Smooth muscle cell (in vitro differentiated cells): ENCODE results near the gene PNPLA5. TPM values are rescaled to one million over a fixed set of nuclear protein-coding genes. Genes with fewer than 3 reads are reported as not detected.

Experiments used
- DNase-seq: peaks from one replicate; lab custom pipeline; 2025; ENCODE audit not compliant: unreplicated experiment; lab: John Stamatoyannopoulos, UW
- H2AFZ ChIP-seq: fragments of 200-600 bp; sonication (generic); 2 replicates; pipeline ENCODE4 v1.6.0; 2016; ENCODE audit warnings: antibody characterized with exemption, low read depth, mild to moderate bottlenecking
- H3F3A ChIP-seq: fragments of 200-600 bp; sonication (generic); 2 replicates; pipeline ENCODE4 v1.6.0; 2017; ENCODE audit warnings: antibody characterized with exemption, low read depth
- H3K27ac ChIP-seq: fragments of 200-600 bp; sonication (generic); 2 replicates; pipeline ENCODE4 v1.5.1; 2016; ENCODE audit warnings: low read depth, mild to moderate bottlenecking
- H3K27me3 ChIP-seq: fragments of 200-600 bp; sonication (generic); 2 replicates; pipeline ENCODE4 v1.6.1; 2016; ENCODE audit warnings: low read depth, mild to moderate bottlenecking
- H3K36me3 ChIP-seq: fragments of 200-600 bp; sonication (generic); 2 replicates; pipeline ENCODE4 v1.5.1; 2016; ENCODE audit warnings: low read depth
- H3K4me1 ChIP-seq: fragments of 200-600 bp; sonication (generic); 2 replicates; pipeline ENCODE4 v1.5.1; 2016; ENCODE audit warnings: low read depth
- H3K4me2 ChIP-seq: fragments of 200-600 bp; sonication (generic); 2 replicates; pipeline ENCODE4 v1.6.0; 2016; ENCODE audit warnings: mild to moderate bottlenecking
- H3K4me3 ChIP-seq: fragments of 200-600 bp; sonication (generic); 2 replicates; pipeline ENCODE4 v1.5.1; 2016; ENCODE audit warnings: mild to moderate bottlenecking
- H3K79me2 ChIP-seq: fragments of 200-600 bp; sonication (generic); 2 replicates; pipeline ENCODE4 v1.6.0; 2016; ENCODE audit warnings: low read depth, mild to moderate bottlenecking
- H3K9ac ChIP-seq: fragments of 200-600 bp; sonication (generic); 2 replicates; pipeline ENCODE4 v1.6.0; 2016; ENCODE audit warnings: low read depth
- H3K9me3 ChIP-seq: fragments of 200-600 bp; sonication (generic); replicated peaks from 2 replicates; pipeline ENCODE4 v1.5.1; 2016; ENCODE audit warnings: low read depth
- H4K20me1 ChIP-seq: fragments of 200-600 bp; sonication (generic); 2 replicates; pipeline ENCODE4 v1.6.0; 2016; ENCODE audit warnings: low read depth
- WGBS: methylation state at CpG from one replicate; pipeline ENCODE4 v1.1.7; 2016; ENCODE audit warnings: low lambda C conversion rate; 5-methylcytosine and 5-hydroxymethylcytosine counted together
- polyA plus RNA-seq: library from polyadenylated mRNA; unstranded; fragments of >200 nt; fragmentation: Nextera tagmentation; extraction: Ambion mirVana; gene quantifications from 2 replicates; pipeline ENCODE4 v1.2.1, GENCODE V29; 2016
- total RNA-seq: library from RNA; depleted of rRNA; stranded (reverse); fragments of >200 nt; gene quantifications from 2 replicates; pipeline ENCODE4 v1.2.3, GENCODE V29; 2014
- TF ChIP-seq, protein P1 (sequence below): fragments of 200-600 bp; sonication (generic); IDR thresholded peaks from 2 replicates; pipeline ENCODE4 v1.5.1; 2017; ENCODE audit warnings: borderline replicate concordance, mild to moderate bottlenecking, antibody characterized with exemption; ENCODE audit not compliant: insufficient read depth, poor library complexity, severe bottlenecking

PNPLA5 gene
- total and polyA plus RNA-seq, 2 experiments from 2014 or later, result not detected

DNA sequence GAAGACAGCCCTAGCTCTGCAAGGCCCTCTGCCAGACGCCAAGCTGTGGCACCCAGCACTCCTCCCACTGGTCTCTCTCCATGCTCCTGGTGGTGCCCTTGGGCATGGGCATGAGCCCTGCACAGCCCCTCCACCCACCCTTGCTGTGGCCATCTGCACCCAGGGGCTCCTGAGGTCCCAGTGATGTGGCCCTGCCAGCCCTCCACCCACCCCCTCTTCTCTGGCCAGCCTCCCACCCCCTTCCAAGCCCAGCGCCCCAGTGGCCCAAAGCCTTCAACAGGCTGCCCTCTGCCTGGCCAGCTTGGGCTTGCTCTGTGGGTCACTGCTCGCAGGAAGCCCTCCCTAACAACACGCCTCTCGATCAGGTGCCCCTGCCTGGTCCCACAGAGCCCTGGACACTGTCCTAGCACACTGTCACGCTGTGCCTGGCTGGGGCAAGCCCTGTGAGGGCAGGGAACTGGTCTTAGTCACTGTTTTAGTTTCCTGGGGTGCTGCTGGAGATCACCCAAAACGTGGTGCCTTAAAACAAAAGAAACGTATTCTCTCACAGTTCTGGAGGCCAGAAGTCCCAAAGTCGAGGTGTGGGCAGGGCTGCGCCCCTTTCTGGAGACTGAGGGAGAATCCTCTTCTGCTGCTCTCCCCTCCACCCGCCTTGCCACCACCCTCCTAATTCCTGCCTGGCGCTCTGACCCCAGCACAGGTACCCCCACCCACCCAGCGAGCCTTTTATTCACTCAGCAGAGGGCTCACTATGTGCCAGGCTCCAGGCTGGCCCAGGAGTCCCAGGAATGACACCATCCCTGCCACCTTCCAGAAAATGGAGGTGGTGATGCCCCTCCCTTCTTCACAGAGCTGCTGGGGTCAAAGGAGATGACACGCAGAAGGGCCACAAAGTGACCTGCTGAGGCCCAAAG lies 44.2 kb downstream of the PNPLA5 start:
- TF ChIP-seq, protein P1, sequence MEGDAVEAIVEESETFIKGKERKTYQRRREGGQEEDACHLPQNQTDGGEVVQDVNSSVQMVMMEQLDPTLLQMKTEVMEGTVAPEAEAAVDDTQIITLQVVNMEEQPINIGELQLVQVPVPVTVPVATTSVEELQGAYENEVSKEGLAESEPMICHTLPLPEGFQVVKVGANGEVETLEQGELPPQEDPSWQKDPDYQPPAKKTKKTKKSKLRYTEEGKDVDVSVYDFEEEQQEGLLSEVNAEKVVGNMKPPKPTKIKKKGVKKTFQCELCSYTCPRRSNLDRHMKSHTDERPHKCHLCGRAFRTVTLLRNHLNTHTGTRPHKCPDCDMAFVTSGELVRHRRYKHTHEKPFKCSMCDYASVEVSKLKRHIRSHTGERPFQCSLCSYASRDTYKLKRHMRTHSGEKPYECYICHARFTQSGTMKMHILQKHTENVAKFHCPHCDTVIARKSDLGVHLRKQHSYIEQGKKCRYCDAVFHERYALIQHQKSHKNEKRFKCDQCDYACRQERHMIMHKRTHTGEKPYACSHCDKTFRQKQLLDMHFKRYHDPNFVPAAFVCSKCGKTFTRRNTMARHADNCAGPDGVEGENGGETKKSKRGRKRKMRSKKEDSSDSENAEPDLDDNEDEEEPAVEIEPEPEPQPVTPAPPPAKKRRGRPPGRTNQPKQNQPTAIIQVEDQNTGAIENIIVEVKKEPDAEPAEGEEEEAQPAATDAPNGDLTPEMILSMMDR, result no peak

DNA sequence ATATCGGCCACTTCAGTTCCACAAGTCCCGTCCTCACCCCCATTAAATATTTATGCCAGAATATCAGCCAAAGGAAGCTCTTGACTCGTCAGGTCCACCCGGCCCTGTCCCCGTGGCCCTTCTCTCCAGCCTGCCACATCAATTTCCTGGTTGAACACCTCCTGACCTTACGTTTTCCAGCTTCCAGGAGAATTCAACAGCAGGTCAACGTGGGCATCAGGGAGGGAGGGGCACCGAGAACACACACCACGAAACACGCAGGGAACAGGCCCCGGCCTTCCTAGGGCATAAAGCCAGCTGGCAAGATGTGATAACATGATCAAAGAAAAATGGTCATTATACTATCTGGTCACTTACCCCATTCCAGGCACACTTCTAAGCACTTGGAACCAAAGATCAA lies 44.8 kb downstream of the PNPLA5 start:
- no peak overlapping the region for H3K27ac ChIP-seq
- peaks cover 70% of the 10 kb centered on the region for H4K20me1 ChIP-seq
- H3K4me1 ChIP-seq, result no peaks in the 10 kb centered on the region
- TF ChIP-seq, protein P1, result no peak
- H3K27me3 ChIP-seq, result no peaks in the 10 kb centered on the region
- H3K4me2 ChIP-seq, result no peak overlapping the region
- 97% methylated on average over 11 of the region's 11 CpGs for WGBS
- no peak overlapping the region for H2AFZ ChIP-seq
- H3F3A ChIP-seq, result no peaks in the 10 kb centered on the region
- H3K79me2 ChIP-seq, result peaks cover 4% of the 10 kb centered on the region
- no peak for DNase-seq
- no peak overlapping the region for H3K4me3 ChIP-seq
- no peaks in the 10 kb centered on the region for H3K9me3 ChIP-seq
- H3K36me3 ChIP-seq, result no peaks in the 10 kb centered on the region
- H3K9ac ChIP-seq, result no peak overlapping the region

More for the DNA sequence above, 44.2 kb downstream of the PNPLA5 start:
- H2AFZ ChIP-seq, result no peak overlapping the region
- no peaks in the 10 kb centered on the region for H3K36me3 ChIP-seq
- peaks cover 73% of the 10 kb centered on the region for H4K20me1 ChIP-seq
- no peak overlapping the region for H3K9ac ChIP-seq
- no peaks in the 10 kb centered on the region for H3F3A ChIP-seq
- H3K4me3 ChIP-seq, result no peak overlapping the region
- H3K27me3 ChIP-seq, result no peaks in the 10 kb centered on the region
- no peak overlapping the region for H3K4me2 ChIP-seq
- peaks cover 4% of the 10 kb centered on the region for H3K79me2 ChIP-seq
- WGBS, result 94% methylated on average over 14 of the region's 14 CpGs
- DNase-seq, result no peak
- H3K27ac ChIP-seq, result no peak overlapping the region
- no peaks in the 10 kb centered on the region for H3K9me3 ChIP-seq
- H3K4me1 ChIP-seq, result no peaks in the 10 kb centered on the region

DNA sequence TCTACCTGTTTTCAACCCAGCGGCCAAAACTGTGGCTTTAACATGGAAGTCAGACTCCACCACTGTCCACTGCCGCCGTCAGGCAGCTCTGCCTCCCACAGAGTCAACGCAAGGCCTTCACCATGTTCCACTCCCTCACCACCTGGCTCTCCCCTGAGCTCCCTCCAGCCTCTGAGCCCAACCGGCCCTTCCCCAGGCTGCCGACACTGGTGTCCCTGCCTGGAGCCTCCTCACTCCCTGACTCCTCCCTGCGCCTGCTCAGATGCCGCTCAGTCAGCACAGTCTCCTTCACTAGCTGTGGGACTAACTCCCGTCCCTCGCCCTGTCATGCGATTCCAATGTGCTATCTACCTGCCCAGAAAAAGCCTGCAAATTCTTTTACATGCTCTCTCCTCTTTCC lies 45.8 kb downstream of the PNPLA5 start:
- no peaks in the 10 kb centered on the region for H3K4me1 ChIP-seq
- H3K4me2 ChIP-seq, result no peak overlapping the region
- H3K4me3 ChIP-seq, result no peak overlapping the region
- no peaks in the 10 kb centered on the region for H3K27me3 ChIP-seq
- WGBS, result 87% methylated on average over 11 of the region's 11 CpGs
- H2AFZ ChIP-seq, result no peak overlapping the region
- H3F3A ChIP-seq, result no peaks in the 10 kb centered on the region
- no peak overlapping the region for H3K9ac ChIP-seq
- peaks cover 4% of the 10 kb centered on the region for H3K79me2 ChIP-seq
- no peak for DNase-seq
- no peaks in the 10 kb centered on the region for H3K9me3 ChIP-seq
- peaks cover 75% of the 10 kb centered on the region for H4K20me1 ChIP-seq
- H3K36me3 ChIP-seq, result no peaks in the 10 kb centered on the region
- no peak overlapping the region for H3K27ac ChIP-seq
- TF ChIP-seq, protein P1, result no peak
